Thoracic aorta (tissue), 2 donors: ENCODE results near the gene PLA2G10. TPM values are rescaled to one million over a fixed set of nuclear protein-coding genes. Genes with fewer than 3 reads are reported as not detected.
"Not testable (repeated sequence)": the region's sequence is repeated elsewhere in the genome, so short reads cannot be mapped to it uniquely, and the experiment has no call there.

Source experiments
- ATAC-seq: fragments of 150-250 bp; one replicate; pipeline ENCODE4 v1.8.0; 2017; ENCODE audit warnings: low read depth; ENCODE audit not compliant: insufficient number of reproducible peaks, low FRiP score
- DNase-seq: peaks from one replicate; pipeline ENCODE4 v3.0.0-alpha.2; 2020; ENCODE audit warnings: low spot score
- H3K27ac ChIP-seq, 2 donors: fragments of 200-600 bp; sonication (generic); 1 replicate in 1 of 2; 2 replicates in 1 of 2; pipeline ENCODE4 v1.5.1; 2016; ENCODE audit warnings: mild to moderate bottlenecking in 2 of 2, moderate library complexity in 2 of 2
- H3K27me3 ChIP-seq: fragments of 200-600 bp; sonication (generic); replicated peaks from 2 replicates; pipeline ENCODE4 v1.6.0; 2016; ENCODE audit warnings: mild to moderate bottlenecking; ENCODE audit not compliant: insufficient read depth
- H3K36me3 ChIP-seq: fragments of 200-600 bp; sonication (generic); one replicate; pipeline ENCODE4 v1.5.1; 2016
- H3K4me1 ChIP-seq, 2 donors: fragments of 200-600 bp; sonication (generic); 1 replicate in 1 of 2; 2 replicates in 1 of 2; pipeline versions ENCODE4 v1.5.1 to v1.6.0; 2016; ENCODE audit warnings: low read depth in 2 of 2, mild to moderate bottlenecking in 1 of 2; ENCODE audit not compliant: control insufficient read depth in 1 of 2
- H3K4me3 ChIP-seq: fragments of 200-600 bp; sonication (generic); 2 replicates; pipeline ENCODE4 v1.5.1; 2016; ENCODE audit warnings: mild to moderate bottlenecking
- H3K9me3 ChIP-seq: fragments of 200-600 bp; sonication (generic); 2 replicates; pipeline ENCODE4 v1.5.1; 2016
- total RNA-seq, 2 donors: library from RNA; depleted of rRNA; stranded (reverse); fragments of >200 nt; gene quantifications; one replicate each; pipeline versions ENCODE4 v1.1.0 to v1.2.3, GENCODE V29; 2016

Gene PLA2G10
- total RNA-seq: not detected

- not testable (repeated sequence) for DNase-seq, H3K4me1 ChIP-seq, H3K27me3 ChIP-seq, ATAC-seq, H3K4me3 ChIP-seq, H3K27ac ChIP-seq, H3K9me3 ChIP-seq, H3K36me3 ChIP-seq
Observed at GRCh38 chr16:14694129-14694528, at the start of gene PLA2G10. Gene PLA2G10 (minus strand): TSS chr16:14694308. CDS start chr16:14694229, 79 bp downstream.

GRCh38 chr16:14742273-14743128 lies 48.4 kb upstream of the PLA2G10 start, which contains the start of gene NPIPA2:
Gene NPIPA2 (plus strand): TSS chr16:14742533. CDS start chr16:14748066, 5,533 bp downstream.
- not testable (repeated sequence) for H3K4me3 ChIP-seq, H3K36me3 ChIP-seq, H3K4me1 ChIP-seq, H3K9me3 ChIP-seq, H3K27me3 ChIP-seq, H3K27ac ChIP-seq, DNase-seq
- peak; percentile 65 for ATAC-seq

- H3K9me3 ChIP-seq, H3K36me3 ChIP-seq, H3K4me1 ChIP-seq, DNase-seq, H3K27me3 ChIP-seq, H3K27ac ChIP-seq, H3K4me3 ChIP-seq, ATAC-seq: not testable (repeated sequence)
Observed at GRCh38 chr16:14741794-14742193, 47.7 kb upstream of the PLA2G10 start.

GRCh38 chr16:14740832-14741385 lies 46.8 kb upstream of the PLA2G10 start:
- H3K27ac ChIP-seq, DNase-seq, H3K9me3 ChIP-seq, ATAC-seq, H3K36me3 ChIP-seq, H3K4me1 ChIP-seq, H3K4me3 ChIP-seq, H3K27me3 ChIP-seq: not testable (repeated sequence)

- H3K4me3 ChIP-seq, ATAC-seq, H3K36me3 ChIP-seq, H3K4me1 ChIP-seq, DNase-seq, H3K9me3 ChIP-seq, H3K27ac ChIP-seq, H3K27me3 ChIP-seq: not testable (repeated sequence)
Observed at GRCh38 chr16:14733233-14733632, 39.1 kb upstream of the PLA2G10 start.

- not testable (repeated sequence) for H3K36me3 ChIP-seq, H3K4me3 ChIP-seq, H3K27me3 ChIP-seq, ATAC-seq, H3K4me1 ChIP-seq, DNase-seq, H3K9me3 ChIP-seq, H3K27ac ChIP-seq
Observed at GRCh38 chr16:14703156-14704011, 9.3 kb upstream of the PLA2G10 start, which contains the start of gene NPIPA3. Gene NPIPA3 (plus strand): TSS chr16:14703411. CDS start chr16:14708944, 5,533 bp downstream.

- H3K4me1 ChIP-seq, ATAC-seq, H3K27ac ChIP-seq, H3K36me3 ChIP-seq, H3K27me3 ChIP-seq, H3K4me3 ChIP-seq, DNase-seq, H3K9me3 ChIP-seq: not testable (repeated sequence)
Observed at GRCh38 chr16:14702672-14703071, 8.6 kb upstream of the PLA2G10 start.

GRCh38 chr16:14701859-14702258 lies 7.8 kb upstream of the PLA2G10 start:
- not testable (repeated sequence) for H3K36me3 ChIP-seq, H3K4me1 ChIP-seq, DNase-seq, H3K9me3 ChIP-seq, H3K4me3 ChIP-seq, H3K27ac ChIP-seq, H3K27me3 ChIP-seq, ATAC-seq

GRCh38 chr16:14685870-14686793 lies 8.0 kb downstream of the PLA2G10 start:
- H3K4me1 ChIP-seq, H3K27me3 ChIP-seq, H3K27ac ChIP-seq, H3K9me3 ChIP-seq, DNase-seq, H3K36me3 ChIP-seq: not testable (repeated sequence)
- H3K4me3 ChIP-seq: peak overlapping the region; percentile 48
- ATAC-seq: peak; percentile 43
